Endothelial cell of umbilical vein (primary cell): Measurements from ENCODE around the gene KIAA1958. TPM values are rescaled to one million over a fixed set of nuclear protein-coding genes. Genes with fewer than 3 reads are reported as not detected.

Experiments
- BruUV-seq: library from RNA; stranded (reverse); fragments of 400-500 nt; replicated peaks from 2 replicates; lab custom pipeline; 2021; lab: Mats Ljungman, UMichigan
- CTCF ChIA-PET: fragments of 300-600, 350-600 bp; sonication (Branson Sonifier 250); formaldehyde crosslinking; loops from one replicate; lab custom pipeline; 2021; ENCODE audit warnings: antibody characterized with exemption, inconsistent platforms; lab: Charles Lee
- POLR2A ChIA-PET: fragments of 300-600, 350-600 bp; sonication (Branson Sonifier 250); formaldehyde crosslinking; loops from one replicate; lab custom pipeline; 2021; ENCODE audit warnings: antibody characterized with exemption, inconsistent platforms; lab: Charles Lee
- DNase-seq: peaks from one replicate; pipeline ENCODE4 v3.0.0-alpha.2; 2011; ENCODE audit warnings: low read depth, low spot score
- FAIRE-seq: peaks from 2 replicates; lab custom pipeline; 2011; peaks lifted over from hg19 to GRCh38; lab: Jason Lieb, UNC
- H2AFZ ChIP-seq: 2 replicates; pipeline ENCODE4 v1.6.0; 2012; ENCODE audit warnings: low read depth, low read length, control low read depth, inconsistent platforms
- H3K27ac ChIP-seq: 2 replicates; pipeline ENCODE4 v1.5.1; 2011; ENCODE audit warnings: low read depth, mild to moderate bottlenecking, control low read depth, low read length, moderate library complexity; ENCODE audit not compliant: insufficient read depth
- H3K27me3 ChIP-seq, 2 experiments: 2 replicates each; pipeline versions ENCODE4 v1.6.0 to v1.6.1; 2011; ENCODE audit warnings: low read length in 2 of 2, mixed read lengths in 1 of 2; ENCODE audit not compliant: control insufficient read depth in 2 of 2, insufficient read depth in 2 of 2
- H3K36me3 ChIP-seq, 2 experiments: 2 replicates in 1 of 2; 3 replicates in 1 of 2; pipeline ENCODE4 v1.5.1; 2011; ENCODE audit warnings: low read length in 2 of 2, mild to moderate bottlenecking in 1 of 2, moderate library complexity in 1 of 2; ENCODE audit not compliant: control insufficient read depth in 2 of 2, insufficient read depth in 2 of 2; ENCODE audit errors: extremely low read depth in 1 of 2
- H3K4me1 ChIP-seq: 3 replicates; pipeline ENCODE4 v1.5.1; 2011; ENCODE audit warnings: mild to moderate bottlenecking, low read length; ENCODE audit not compliant: control insufficient read depth, insufficient read depth; ENCODE audit errors: extremely low read depth
- H3K4me2 ChIP-seq: 2 replicates; pipeline ENCODE4 v1.6.1; 2011; ENCODE audit warnings: low read length, control low read depth, mixed read lengths; ENCODE audit not compliant: insufficient read depth
- H3K4me3 ChIP-seq, 3 experiments: fragments of 200-600 bp in 1 of 3; sonication (generic), shearing (Covaris generic) in 1 of 3; replicated peaks in 1 of 3; 2 replicates each; pipeline ENCODE4 v1.5.1; 2011 to 2016; ENCODE audit warnings: control low read depth in 3 of 3, low read length in 3 of 3, mild to moderate bottlenecking in 2 of 3, inconsistent platforms in 1 of 3, low read depth in 1 of 3, moderate library complexity in 1 of 3; ENCODE audit not compliant: insufficient read depth in 1 of 3
- H3K79me2 ChIP-seq: 2 replicates; pipeline ENCODE4 v1.6.0; 2012; ENCODE audit warnings: low read length, inconsistent platforms; ENCODE audit not compliant: control insufficient read depth, insufficient read depth
- H3K9ac ChIP-seq: replicated peaks from 2 replicates; pipeline ENCODE3; 2011; ENCODE audit warnings: low read length, control low read depth; ENCODE audit not compliant: insufficient read depth; ENCODE audit errors: extremely low read depth
- H3K9me1 ChIP-seq: replicated peaks from 3 replicates; pipeline ENCODE4 v1.6.0; 2011; ENCODE audit warnings: mild to moderate bottlenecking, low read length; ENCODE audit not compliant: control insufficient read depth, insufficient read depth; ENCODE audit errors: extremely low read depth
- H3K9me3 ChIP-seq: replicated peaks from 2 replicates; pipeline ENCODE4 v1.5.1; 2012; ENCODE audit warnings: low read length, inconsistent platforms; ENCODE audit not compliant: control insufficient read depth, insufficient read depth
- H4K20me1 ChIP-seq: replicated peaks from 2 replicates; pipeline ENCODE3; 2011; ENCODE audit warnings: mild to moderate bottlenecking, low read length; ENCODE audit not compliant: control insufficient read depth, insufficient read depth; ENCODE audit errors: extremely low read depth
- CTCF ChIP-seq, 2 donors: IDR thresholded peaks; 1 replicate in 1 of 2; 2 replicates in 1 of 2; pipeline ENCODE4 v1.5.1; 2011; ENCODE audit warnings: low read length in 2 of 2, mild to moderate bottlenecking in 2 of 2, moderate library complexity in 2 of 2, control low read depth in 1 of 2, inconsistent platforms in 1 of 2, low read depth in 1 of 2; ENCODE audit not compliant: insufficient read depth in 1 of 2; ENCODE audit errors: extremely low read depth in 1 of 2
- EZH2 ChIP-seq: IDR thresholded peaks from 2 replicates; pipeline ENCODE4 v1.6.1; 2012; ENCODE audit warnings: borderline replicate concordance, low read depth, mild to moderate bottlenecking, moderate library complexity, low read length, inconsistent platforms; ENCODE audit not compliant: severe bottlenecking
- FOS ChIP-seq: IDR thresholded peaks from 2 replicates; pipeline ENCODE4 v1.6.1; 2011; ENCODE audit warnings: mild to moderate bottlenecking, low read length, moderate library complexity, borderline replicate concordance; ENCODE audit not compliant: insufficient read depth
- GATA2 ChIP-seq: IDR thresholded peaks from 2 replicates; pipeline ENCODE4 v1.7.0; 2011; ENCODE audit warnings: low read depth, mild to moderate bottlenecking, moderate library complexity, mixed read lengths, low read length; ENCODE audit not compliant: insufficient read length, insufficient read depth
- JUN ChIP-seq: IDR thresholded peaks from 2 replicates; pipeline ENCODE4 v1.6.1; 2011; ENCODE audit warnings: borderline replicate concordance, low read depth; ENCODE audit not compliant: insufficient read length, insufficient read depth
- MAX ChIP-seq: IDR thresholded peaks from 2 replicates; pipeline ENCODE4 v1.6.1; 2011; ENCODE audit not compliant: insufficient read depth, insufficient read length
- MYC ChIP-seq: IDR thresholded peaks from one replicate; pipeline ENCODE4 v1.6.1; 2011; ENCODE audit warnings: mild to moderate bottlenecking, low read depth, low read length
- POLR2A ChIP-seq: IDR thresholded peaks from 2 replicates; pipeline ENCODE4 v1.6.1; 2012; ENCODE audit warnings: low read depth, mild to moderate bottlenecking, control low read depth, low read length
- POLR2AphosphoS5 ChIP-seq: IDR thresholded peaks from 2 replicates; pipeline ENCODE4 v1.6.1; 2012; ENCODE audit warnings: low read depth, mild to moderate bottlenecking, control low read depth, low read length, moderate library complexity; ENCODE audit not compliant: insufficient read depth
- dilution Hi-C: fragments of 300-500 bp; cut with MboI; formaldehyde crosslinking; loops from one replicate; pipeline ENCODE4 v1.15.0; 2019; ENCODE audit warnings: low sequenced_read_pairs; ENCODE audit not compliant: extremely low pct_ligation_motif_present
- intact Hi-C: fragments of 100-400 bp; cut with micrococcal nuclease; formaldehyde crosslinking; loops from one replicate; pipeline ENCODE4 v1.10.0; 2022
- polyA plus RNA-seq, 4 experiments: library from polyadenylated mRNA; depleted of rRNA in 3 of 4; stranded (reverse) in 3 of 4; unstranded in 1 of 4; fragments of >200 nt; gene quantifications; 2 replicates each; pipeline versions ENCODE4 v1.2.1 to v1.2.3, GENCODE V29; 2011 to 2012; ENCODE audit warnings: missing spikeins in 1 of 4
- total RNA-seq: library from RNA; stranded (reverse); gene quantifications from 2 replicates; pipeline ENCODE4 v1.2.3, GENCODE V29; 2021

The KIAA1958 gene
- total and polyA plus RNA-seq, 2 donors (not counting 3 experiments of a cell fraction or from before 2014, with no cell fraction given), result 1.7 to 5.0 TPM

- no peaks in the 10 kb centered on the region for H3K36me3 ChIP-seq
- no peak overlapping the region for H3K4me3 ChIP-seq
- H3K27me3 ChIP-seq, result no peaks in the 10 kb centered on the region
- H4K20me1 ChIP-seq, result no peaks in the 10 kb centered on the region
- no peaks in the 10 kb centered on the region for H3K79me2 ChIP-seq
- no peak overlapping the region for H3K27ac ChIP-seq
- intact Hi-C loops, result no loop called here
- H3K9me1 ChIP-seq, result no peaks in the 10 kb centered on the region
- dilution Hi-C loops, result no loop called here
- no peaks in the 10 kb centered on the region for H3K4me1 ChIP-seq
- DNase-seq (peak; percentile 55), FAIRE-seq (no peak)
- H2AFZ ChIP-seq, result no peak overlapping the region
- no peaks in the 10 kb centered on the region for H3K9me3 ChIP-seq
- ChIA-PET CTCF (interaction anchor here (0.7 to 0.8 kb wide), 2 partner anchors 15 to 18 kb away, joined by 3 read pairs; no protein-coding TSS in a partner anchor), POLR2A (no interaction called here)
- no peak for TF ChIP-seq MAX
- no peak for TF ChIP-seq POLR2AphosphoS5
- TF ChIP-seq CTCF (IDR thresholded peaks at IDR 0.05; ENCODE audit: extremely low read depth in 1 of 2, insufficient read depth in 1 of 2, low read depth in 1 of 2, low read length in 2 of 2), result no peak
- peak; percentile 33 for TF ChIP-seq GATA2
- no peak for TF ChIP-seq EZH2
- TF ChIP-seq POLR2A, result no peak
- no peak for TF ChIP-seq MYC
- no peak for TF ChIP-seq FOS
- no peak for TF ChIP-seq JUN
- H3K9ac ChIP-seq, result no peak overlapping the region
- no TSS peak for BruUV-seq
- H3K4me2 ChIP-seq, result no peak overlapping the region
Observed at GRCh38 chr9:112544477-112544876, 57.9 kb downstream of the KIAA1958 start.
